ENCODE measurements around the gene HDAC4. TPM values are rescaled to one million over a fixed set of nuclear protein-coding genes. Genes with fewer than 3 reads are reported as not detected.

HDAC4 gene
- total RNA-seq, 1 experiment from 2014 or later: 32.0 TPM

DNA sequence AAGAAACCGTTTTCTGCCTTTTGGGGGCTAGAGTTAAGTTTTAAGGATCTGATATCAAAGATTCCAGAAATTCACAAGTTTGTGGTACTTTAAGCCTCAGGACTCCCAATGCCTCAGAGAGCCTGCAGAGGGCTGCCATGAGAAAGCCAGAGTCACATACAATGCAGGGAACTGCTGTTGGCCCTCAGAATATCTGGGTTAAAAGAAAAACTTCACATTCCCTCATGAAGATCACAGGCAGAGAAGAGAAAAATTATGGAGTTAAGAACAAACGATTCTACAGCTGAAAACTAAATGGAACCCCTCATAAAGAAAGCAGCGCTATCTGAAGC is 39.5 kb downstream of the HDAC4 start:
- Histone ChIP-seq H3K23ac (ENCODE audit: insufficient read length, low read depth, low read length) (no peak overlapping the region), H4K20me1 (ENCODE audit: control insufficient read depth, insufficient read depth, insufficient read length) (no peaks in the 10 kb centered on the region), H4K5ac (ENCODE audit: insufficient read length, low read depth, low read length) (no peak overlapping the region), H3K14ac (ENCODE audit: insufficient read depth, low read length) (no peak overlapping the region), H3K9ac (ENCODE audit: extremely low read depth, insufficient read length, low read length) (no peak overlapping the region), H3K79me1 (ENCODE audit: insufficient read depth, low read depth, low read length, poor library complexity, severe bottlenecking) (no peaks in the 10 kb centered on the region), H3T11ph (ENCODE audit: low read length) (no peak overlapping the region), H3K79me2 (ENCODE audit: insufficient read depth, low read length) (peaks cover 6% of the 10 kb centered on the region; the same call in 1 of the 2 replicates), H2BK5ac (ENCODE audit: insufficient read length, low read length) (no peak overlapping the region), H3K27me3 (ENCODE audit: insufficient read depth, low read length) (no peaks in the 10 kb centered on the region), H2AK5ac (ENCODE audit: insufficient read length, low read length) (no peak overlapping the region), H4K91ac (ENCODE audit: insufficient read length, low read depth, low read length) (no peak overlapping the region), H2BK15ac (ENCODE audit: low read depth, low read length) (no peak overlapping the region), H2BK12ac (ENCODE audit: insufficient read length, low read depth, low read length) (no peak overlapping the region), H3K4me2 (ENCODE audit: insufficient read depth, insufficient read length, low read length) (no peak overlapping the region), H3K9me3 (ENCODE audit: control insufficient read depth, low read depth, low read length) (no peaks in the 10 kb centered on the region), H3K56ac (ENCODE audit: insufficient read length, low read depth, low read length) (no peak overlapping the region), H3K4ac (ENCODE audit: low read depth, low read length) (no peak overlapping the region), H2BK120ac (ENCODE audit: low read depth, low read length, poor library complexity, severe bottlenecking) (no peak overlapping the region), H3K4me1 (ENCODE audit: insufficient read depth, low read length) (peaks cover 6% of the 10 kb centered on the region; the same call in 1 of the 2 replicates), H3K27ac (ENCODE audit: insufficient read length, low read depth, low read length) (no peak overlapping the region), H4K8ac (replicated peaks; ENCODE audit: insufficient read length, low read depth, low read length) (no peak overlapping the region), H3K18ac (ENCODE audit: insufficient read length, low read depth, low read length) (no peak overlapping the region), H2AFZ (ENCODE audit: low read length) (no peak overlapping the region), H2BK20ac (ENCODE audit: low read depth, low read length, poor library complexity, severe bottlenecking) (no peak overlapping the region), H3K23me2 (ENCODE audit: insufficient read length, low read depth, low read length, poor library complexity, severe bottlenecking) (no peaks in the 10 kb centered on the region)
- Mint-ChIP-seq H3K9me3 (peaks cover 0 to 2% of the 10 kb centered on the region in 2 experiments; a peak in 2 of 5 replicates), H3K4me1 (peaks cover 23 to 35% of the 10 kb centered on the region in 2 experiments), H3K27me3 (ENCODE audit: low read depth) (no peaks in the 10 kb centered on the region), H3K36me3 (ENCODE audit: insufficient read depth in 1 of 3, low read depth in 3 of 3) (peaks cover 2 to 14% (median 7%) of the 10 kb centered on the region in 3 experiments; a peak in 3 of 7 replicates), H3K4me3 (no peak overlapping the region), H3K27ac (no peak overlapping the region; a peak in 1 of 7 replicates)
- TF ChIP-seq, protein P1, sequence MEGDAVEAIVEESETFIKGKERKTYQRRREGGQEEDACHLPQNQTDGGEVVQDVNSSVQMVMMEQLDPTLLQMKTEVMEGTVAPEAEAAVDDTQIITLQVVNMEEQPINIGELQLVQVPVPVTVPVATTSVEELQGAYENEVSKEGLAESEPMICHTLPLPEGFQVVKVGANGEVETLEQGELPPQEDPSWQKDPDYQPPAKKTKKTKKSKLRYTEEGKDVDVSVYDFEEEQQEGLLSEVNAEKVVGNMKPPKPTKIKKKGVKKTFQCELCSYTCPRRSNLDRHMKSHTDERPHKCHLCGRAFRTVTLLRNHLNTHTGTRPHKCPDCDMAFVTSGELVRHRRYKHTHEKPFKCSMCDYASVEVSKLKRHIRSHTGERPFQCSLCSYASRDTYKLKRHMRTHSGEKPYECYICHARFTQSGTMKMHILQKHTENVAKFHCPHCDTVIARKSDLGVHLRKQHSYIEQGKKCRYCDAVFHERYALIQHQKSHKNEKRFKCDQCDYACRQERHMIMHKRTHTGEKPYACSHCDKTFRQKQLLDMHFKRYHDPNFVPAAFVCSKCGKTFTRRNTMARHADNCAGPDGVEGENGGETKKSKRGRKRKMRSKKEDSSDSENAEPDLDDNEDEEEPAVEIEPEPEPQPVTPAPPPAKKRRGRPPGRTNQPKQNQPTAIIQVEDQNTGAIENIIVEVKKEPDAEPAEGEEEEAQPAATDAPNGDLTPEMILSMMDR (conservative IDR thresholded peaks at IDR 0.05): peak; percentile 60
- DNase-seq: peak; percentile 29
- WGBS (ENCODE audit: extremely low coverage, insufficient read length, low lambda C conversion rate): no CpG with 5 or more reads among the region's 3 CpGs
